Activated CD8-positive, alpha-beta memory T cell treated with anti-CD3 and anti-CD28 coated beads for 48 hours (primary cell): ENCODE measurements around the gene ADAMTS2.
"Not testable (repeated sequence)": the region's sequence is repeated elsewhere in the genome, so short reads cannot be mapped to it uniquely, and the experiment has no call there.

ENCODE experiments used
- DNase-seq, 3 experiments: peaks; one replicate each; pipeline ENCODE4 v3.0.0-alpha.2; 2020; ENCODE audit warnings: low read depth in 2 of 3, low spot score in 2 of 3

ADAMTS2 gene

DNA sequence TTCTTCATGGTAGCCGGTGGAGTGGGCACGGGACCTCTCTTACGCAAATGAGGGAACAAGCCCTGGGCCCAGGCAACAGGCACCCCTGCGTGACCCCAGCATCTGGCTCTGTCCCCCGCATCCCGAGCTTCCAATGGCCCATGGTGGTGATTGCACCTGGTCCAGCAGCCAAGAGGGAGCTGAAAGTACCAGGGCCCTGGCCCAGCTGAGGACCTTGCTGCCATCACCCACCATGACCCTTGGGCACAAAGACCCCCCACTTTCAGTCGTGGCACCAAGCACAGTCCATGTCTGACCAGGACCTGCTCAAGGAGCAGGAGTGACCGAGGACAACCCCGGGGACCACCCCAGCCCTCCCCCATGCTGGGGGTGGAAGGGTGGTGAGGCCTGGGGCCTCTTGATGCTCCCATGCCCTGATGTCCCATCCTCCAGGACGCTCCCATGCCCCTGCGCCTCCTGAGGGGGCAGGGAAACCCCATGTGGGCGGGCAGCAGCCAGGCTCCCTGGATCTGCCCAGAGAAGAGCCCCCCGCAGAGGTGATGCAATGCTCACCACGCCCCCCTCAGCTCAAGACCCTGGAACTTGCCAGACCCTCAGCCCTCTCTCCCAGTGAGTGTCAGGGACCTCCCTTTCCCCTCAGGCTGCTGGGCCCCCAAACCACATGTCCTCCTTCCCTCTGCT lies 123.9 kb downstream of the ADAMTS2 start:
- no peak for DNase-seq

DNA sequence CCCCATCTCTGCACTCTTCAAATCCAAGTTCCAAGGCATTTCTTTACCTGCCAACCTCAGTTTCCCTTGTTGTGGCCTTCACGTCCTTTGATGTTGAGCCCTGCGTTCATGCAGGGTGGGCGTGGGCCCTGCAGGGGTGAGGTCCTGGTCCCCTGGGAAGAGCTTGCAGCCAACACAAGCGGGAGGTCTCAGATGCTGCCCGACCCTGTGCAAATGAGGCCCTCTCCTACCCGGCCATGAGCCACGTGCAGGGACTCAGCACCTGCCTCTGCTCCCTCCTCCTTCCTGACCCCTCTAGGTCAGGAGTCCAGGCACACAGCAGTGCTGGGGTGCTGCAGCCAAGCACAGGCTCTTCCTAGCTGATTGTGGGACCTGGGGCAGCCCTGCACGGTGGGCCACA lies 124.5 kb downstream of the ADAMTS2 start:
- no peak for DNase-seq

GRCh38 chr5:179219661-179220620 lies 125.3 kb downstream of the ADAMTS2 start:
- no peak for DNase-seq

- no peak for DNase-seq
These were observed 126.3 kb downstream of the ADAMTS2 start for GRCh38 chr5:179218943-179219330.

DNA sequence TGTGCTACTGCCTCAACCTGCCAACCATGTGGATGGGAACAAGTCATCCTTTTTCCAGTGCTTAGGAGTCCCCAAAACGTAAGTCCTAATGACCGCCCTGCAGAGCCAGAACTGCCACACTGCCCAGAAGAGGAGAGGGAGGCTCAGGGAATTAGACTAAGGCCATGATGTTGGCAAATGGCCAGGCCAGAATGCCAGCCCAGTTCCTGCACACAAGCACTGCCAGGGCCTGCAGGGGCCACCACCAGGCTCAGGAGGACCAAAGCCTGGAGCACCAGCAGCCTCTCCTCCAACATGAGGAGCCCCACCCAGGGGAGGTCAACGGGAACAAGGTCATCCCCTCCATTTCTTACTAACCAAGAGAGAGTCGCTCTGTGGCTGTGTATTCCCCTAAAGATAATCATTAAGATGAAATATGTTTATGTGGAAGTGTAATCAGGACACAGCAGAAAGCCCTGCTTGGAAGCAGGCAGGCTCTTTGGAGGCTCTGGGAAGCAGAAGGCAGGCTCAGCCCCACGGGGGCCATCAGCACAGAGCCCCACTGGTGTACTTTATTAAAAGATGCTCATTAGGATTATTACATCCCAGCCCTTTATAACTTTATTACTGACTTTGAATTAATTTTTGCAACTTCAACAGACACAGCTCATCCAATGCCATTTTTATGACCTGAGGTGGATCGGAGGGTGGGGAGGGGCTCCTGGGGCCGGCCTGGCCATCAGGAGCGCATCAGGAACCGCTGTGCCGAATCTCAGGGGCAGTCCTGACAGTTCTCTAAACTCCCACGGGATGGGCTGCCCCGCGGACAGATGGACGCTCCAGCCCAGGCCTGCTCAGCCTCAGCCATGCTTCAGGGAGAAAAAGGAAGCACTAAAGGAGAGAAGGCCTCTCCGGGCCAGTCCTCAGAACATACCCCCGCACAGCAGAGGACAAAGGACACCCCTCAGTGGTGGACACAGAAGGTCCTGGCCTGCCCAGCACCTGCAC lies 127.0 kb downstream of the ADAMTS2 start:
- DNase-seq = no peak

- no peak for DNase-seq
These were observed 127.9 kb downstream of the ADAMTS2 start for GRCh38 chr5:179217356-179217755.

- not testable (repeated sequence) for DNase-seq
These were observed 128.9 kb downstream of the ADAMTS2 start for GRCh38 chr5:179216381-179216780.

DNA sequence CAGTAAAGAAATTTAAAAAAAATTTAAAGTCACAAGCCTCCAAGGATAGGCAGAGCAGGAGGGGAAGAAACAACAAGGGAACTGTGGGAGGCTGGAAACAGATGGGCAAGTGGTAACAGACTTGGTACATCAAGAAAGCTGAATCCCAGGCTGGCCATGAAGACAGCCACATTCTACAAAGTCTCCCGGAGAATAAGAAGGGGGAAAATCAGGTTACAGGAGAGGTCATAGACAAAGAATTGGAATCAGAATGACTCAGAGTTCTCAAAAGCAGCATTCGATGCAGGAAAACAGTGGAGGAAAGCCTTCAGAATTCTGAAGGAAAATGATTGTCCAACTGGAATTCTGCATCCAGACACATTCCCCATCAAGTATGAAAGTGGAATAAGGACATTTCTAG lies 129.7 kb downstream of the ADAMTS2 start:
- no peak for DNase-seq

- DNase-seq = no peak
These were observed 130.6 kb downstream of the ADAMTS2 start for GRCh38 chr5:179214678-179215077.

- DNase-seq = no peak
These were observed 132.4 kb downstream of the ADAMTS2 start for GRCh38 chr5:179212870-179213269.

GRCh38 chr5:179211631-179212030 lies 133.6 kb downstream of the ADAMTS2 start:
- DNase-seq = no peak

- DNase-seq = no peak
These were observed 134.2 kb downstream of the ADAMTS2 start for GRCh38 chr5:179211068-179211467.

DNA sequence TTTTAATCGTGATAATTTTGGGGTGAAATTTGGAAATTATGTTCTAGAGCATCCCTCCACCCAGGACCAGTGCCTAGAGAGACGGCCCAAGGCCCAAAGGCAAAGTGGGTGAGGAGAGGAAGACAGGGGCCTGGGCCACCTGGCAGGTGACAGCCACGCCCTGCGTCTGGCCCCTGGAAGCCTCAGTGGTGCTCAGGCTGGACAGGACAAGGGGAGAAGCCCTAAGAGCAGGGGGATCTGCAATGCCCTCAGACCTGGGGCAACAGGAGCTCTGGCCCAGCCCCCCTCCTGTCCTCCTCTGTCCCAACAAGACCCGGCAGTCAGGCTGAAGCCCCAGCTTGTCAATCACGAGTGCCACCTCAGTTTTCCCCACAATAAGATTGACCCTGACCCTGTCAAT lies 134.8 kb downstream of the ADAMTS2 start:
- no peak for DNase-seq

- DNase-seq = no peak
These were observed 135.7 kb downstream of the ADAMTS2 start for GRCh38 chr5:179209359-179210150.

DNA sequence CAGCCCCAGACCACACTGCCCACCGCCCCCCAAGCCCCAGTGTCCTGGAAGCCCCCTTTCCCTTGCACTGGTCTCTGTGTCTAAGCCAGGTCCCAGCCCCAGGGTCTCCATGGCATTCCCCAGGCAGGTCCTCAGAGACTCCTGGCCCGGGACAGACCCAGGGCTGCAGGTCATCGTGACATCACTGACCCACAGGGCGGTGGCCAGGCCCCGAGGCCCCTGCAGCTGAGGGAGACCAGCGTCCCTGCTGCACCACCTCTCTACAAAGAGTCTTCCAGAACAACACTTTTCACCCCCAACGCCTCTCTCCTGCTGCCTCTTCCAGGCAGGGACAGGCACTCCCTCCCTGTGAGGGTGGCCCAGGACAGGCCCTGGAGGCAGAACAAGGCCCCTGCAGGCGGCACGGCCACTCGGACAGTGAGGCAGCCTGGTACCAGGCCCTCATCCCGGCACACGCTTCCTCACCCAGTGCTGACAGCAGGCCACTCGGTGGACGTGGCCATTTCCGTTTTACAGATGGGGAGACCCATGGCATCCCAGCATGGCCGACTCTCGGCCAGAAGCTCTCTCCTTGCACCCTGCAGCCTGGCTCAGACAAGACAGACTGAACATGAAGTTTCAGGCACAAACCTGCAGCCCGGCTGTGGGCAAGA lies 136.4 kb downstream of the ADAMTS2 start:
- no peak for DNase-seq

DNA sequence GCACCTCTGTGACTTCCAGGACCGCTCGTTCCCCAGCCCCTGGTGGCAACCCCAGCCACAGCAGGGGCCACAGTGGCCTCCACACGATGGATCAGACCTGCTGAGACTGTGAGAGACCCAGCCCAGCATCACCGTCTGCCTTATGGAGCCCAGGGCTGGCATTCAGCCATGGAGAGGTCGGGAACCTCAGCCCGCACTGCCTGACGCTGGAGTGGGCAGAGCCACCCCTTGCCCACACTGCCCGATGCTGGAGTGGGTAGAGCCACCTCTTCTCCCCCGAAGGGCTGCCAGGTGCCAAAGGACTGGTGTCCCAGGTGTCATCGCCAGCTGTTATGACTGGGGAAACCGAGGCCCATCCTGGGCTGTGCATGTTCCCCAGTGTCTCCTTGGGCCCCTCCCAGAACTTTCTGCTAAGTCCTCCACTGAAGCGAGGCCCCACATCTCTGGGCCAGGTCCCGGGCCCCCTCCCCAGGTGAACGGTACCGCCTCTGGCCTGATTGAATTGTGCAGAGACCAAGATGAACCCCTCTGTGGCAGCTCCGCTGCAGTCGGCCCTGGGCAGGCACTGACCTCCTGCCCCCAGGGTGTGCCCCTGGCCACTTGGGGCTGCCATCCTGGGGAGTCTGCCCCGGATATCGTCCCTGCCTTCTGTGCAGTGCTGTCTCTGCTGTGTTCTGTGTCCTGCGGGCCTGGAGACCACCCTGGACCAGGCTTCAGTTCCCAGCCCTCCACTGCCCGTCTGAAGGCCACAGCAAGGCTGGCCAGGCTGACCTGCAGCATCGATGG lies 137.1 kb downstream of the ADAMTS2 start:
- DNase-seq = no peak

DNA sequence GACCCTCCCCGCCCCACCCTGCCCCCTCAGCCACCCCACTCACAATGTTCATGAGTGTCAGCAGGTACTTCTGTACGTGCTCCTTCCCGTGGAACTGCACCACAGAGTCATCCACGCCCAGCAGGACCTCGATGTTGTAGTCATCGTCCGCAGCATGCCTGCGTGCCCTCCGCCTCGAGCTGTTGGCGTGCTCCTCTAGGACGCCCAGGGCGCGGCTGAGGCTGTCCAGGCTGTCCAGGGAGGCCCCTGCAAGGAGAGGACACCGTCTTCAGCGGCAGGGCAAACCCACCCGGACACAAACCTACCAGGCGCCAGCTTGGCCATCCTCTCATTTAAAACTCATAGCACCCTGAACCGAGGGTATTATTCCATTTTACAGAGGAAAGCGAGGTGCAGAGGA lies 137.8 kb downstream of the ADAMTS2 start:
- DNase-seq = no peak

DNA sequence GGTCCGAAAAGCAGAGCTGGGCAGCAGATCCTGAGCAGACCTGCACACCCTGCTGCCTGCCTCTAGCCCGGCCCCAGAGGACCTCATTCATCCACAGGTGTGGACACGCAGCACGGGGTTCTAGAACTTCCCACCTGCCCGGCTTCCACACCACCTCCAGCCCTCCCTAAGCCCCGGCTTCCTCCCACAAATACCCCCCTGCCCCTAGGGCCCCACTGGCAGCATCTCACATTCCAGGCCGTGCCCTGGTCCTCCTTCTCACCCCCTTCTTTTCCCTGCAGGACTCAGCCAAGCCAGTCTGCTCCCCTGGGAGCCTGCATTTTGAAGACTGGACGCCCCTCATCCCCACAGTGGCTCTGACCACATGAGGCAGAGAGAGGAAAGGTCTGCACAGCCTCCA lies 138.9 kb downstream of the ADAMTS2 start:
- no peak for DNase-seq

GRCh38 chr5:179205277-179205676 lies 140.0 kb downstream of the ADAMTS2 start:
- no peak for DNase-seq
